ENCODE measurements around the gene KHDC4. TPM values are rescaled to one million over a fixed set of nuclear protein-coding genes. Genes with fewer than 3 reads are reported as not detected.

Gene KHDC4
- total and polyA plus RNA-seq, 2 of the 13 experiments (the other 11 are each of a cell fraction or from before 2014, with no cell fraction given) = 33.5 to 92.0 TPM

- POLR2A ChIA-PET = interaction anchor here (1.5 to 2.9 kb wide), 2 partner anchors 12 to 16 kb away, joined by 4 to 17 read pairs; no protein-coding TSS in a partner anchor
- FAIRE-seq (no peak), ATAC-seq (no peak), DNase-seq (ENCODE audit: low spot score) (no peak)
- in situ Hi-C loops (cut with HindIII; ENCODE audit: extremely low pct_ligation_motif_present, low pct_unique_long_range_greater_than_20kb) = no loop called here
- Histone ChIP-seq H3K27ac (ENCODE audit: extremely low read length, insufficient read depth, low read length) (no peak overlapping the region), H3K36me3 (replicated peaks in 1 of 2; ENCODE audit: control insufficient read depth in 1 of 2, insufficient read depth in 2 of 2, low read length in 2 of 2) (peaks cover 32 to 70% of the 10 kb centered on the region in 2 experiments), H3K4me2 (ENCODE audit: low read depth, low read length) (no peak overlapping the region), H3K9ac (ENCODE audit: insufficient read depth, low read depth, low read length) (no peak overlapping the region), H3K9me3 (ENCODE audit: low read length) (no peaks in the 10 kb centered on the region), H4K20me1 (ENCODE audit: insufficient read depth, low read length) (no peaks in the 10 kb centered on the region), H3K4me1 (ENCODE audit: insufficient read depth, low read length) (no peaks in the 10 kb centered on the region), H2AFZ (ENCODE audit: low read length) (no peak overlapping the region), H3K4me3 (replicated peaks in 1 of 3; ENCODE audit: insufficient read depth in 1 of 3, low read depth in 2 of 3, low read length in 3 of 3) (no peak overlapping the region), H3K27me3 (ENCODE audit: control insufficient read depth in 1 of 2, insufficient read depth in 2 of 2, low read length in 2 of 2) (no peaks in the 10 kb centered on the region), H3K79me2 (ENCODE audit: insufficient read depth, low read length) (no peaks in the 10 kb centered on the region)
- WGBS (ENCODE audit: low lambda C conversion rate) = 96% methylated on average over 3 of the region's 3 CpGs
- intact Hi-C loops (cut with micrococcal nuclease; ENCODE audit: unreplicated experiment) = no loop called here
- CTCF ChIA-PET (ENCODE audit: low intra/inter-chr PET ratio, low total read pairs) = no interaction called here
- BruUV-seq (replicated peaks) = no TSS peak
- TF ChIP-seq ZHX1 (CRISPR knock-in tag; IDR thresholded peaks at IDR 0.05; ENCODE audit: low read depth) = no peak
- TF ChIP-seq HMGXB4 (CRISPR knock-in tag; IDR thresholded peaks at IDR 0.05; ENCODE audit: borderline replicate concordance in 1 of 2, low read depth in 1 of 2) = no peak
- TF ChIP-seq ZNF746 (CRISPR knock-in tag; IDR thresholded peaks at IDR 0.05) = no peak
- no peak for TF ChIP-seq MYPOP (CRISPR knock-in tag; IDR thresholded peaks at IDR 0.05)
- TF ChIP-seq RBM22 (optimal IDR thresholded peaks at IDR 0.05; ENCODE audit: low read length) = no peak
- TF ChIP-seq IRF1 (CRISPR knock-in tag; IDR thresholded peaks at IDR 0.05; ENCODE audit: low read depth) = no peak
- TF ChIP-seq ELF3 (CRISPR knock-in tag; IDR thresholded peaks at IDR 0.05) = no peak
- TF ChIP-seq ZBED4 (CRISPR knock-in tag; IDR thresholded peaks at IDR 0.05; ENCODE audit: borderline replicate concordance) = no peak
- no peak for TF ChIP-seq POLR2A (IDR thresholded peaks at IDR 0.05; ENCODE audit: insufficient read depth in 1 of 2, low read depth in 2 of 2, low read length in 2 of 2)
- TF ChIP-seq ATM (IDR thresholded peaks at IDR 0.05; ENCODE audit: borderline replicate concordance) = no peak
- no peak for TF ChIP-seq GZF1 (CRISPR knock-in tag; IDR thresholded peaks at IDR 0.05)
- no peak for TF ChIP-seq ZFAT (CRISPR knock-in tag; conservative IDR thresholded peaks at IDR 0.05)
- TF ChIP-seq RBAK (CRISPR knock-in tag; IDR thresholded peaks at IDR 0.05) = no peak
Measured at GRCh38 chr1:155960081-155960745, 26.0 kb upstream of the KHDC4 start.
